Hepatocyte (in vitro differentiated cells): ENCODE results near the gene GNAZ.
"Not testable (repeated sequence)": the region's sequence is repeated elsewhere in the genome, so short reads cannot be mapped to it uniquely, and the experiment has no call there.

Experiments
- EZH2 ChIP-seq: fragments of 200-600 bp; sonication (generic); IDR thresholded peaks from 2 replicates; pipeline ENCODE4 v1.6.1; 2016; ENCODE audit warnings: antibody characterized with exemption, mild to moderate bottlenecking, borderline replicate concordance
- TF ChIP-seq, protein P1 (sequence below): fragments of 200-600 bp; sonication (generic); IDR thresholded peaks from 2 replicates; pipeline ENCODE4 v1.5.1; 2016; ENCODE audit warnings: antibody characterized with exemption, mild to moderate bottlenecking; ENCODE audit not compliant: poor library complexity

DNA sequence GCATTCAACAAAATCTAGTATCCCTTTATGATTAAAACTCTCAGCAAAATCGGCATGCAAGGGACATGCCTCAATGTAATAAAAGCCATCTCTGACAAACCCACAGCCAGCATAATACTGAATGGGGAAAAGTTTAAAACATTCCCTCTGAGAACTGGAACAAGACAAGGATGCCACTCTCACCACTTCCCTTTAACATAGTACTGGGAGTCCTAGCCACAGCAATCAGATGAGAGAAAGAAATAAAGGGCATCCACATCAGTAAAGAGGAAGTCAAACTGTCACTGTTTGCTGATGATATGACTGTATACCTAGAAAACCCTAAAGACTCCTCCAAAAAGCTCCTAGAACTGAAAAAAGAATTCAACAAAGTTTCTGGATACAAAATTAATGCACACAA is 19.8 kb upstream of the GNAZ start:
- TF ChIP-seq, protein P1, sequence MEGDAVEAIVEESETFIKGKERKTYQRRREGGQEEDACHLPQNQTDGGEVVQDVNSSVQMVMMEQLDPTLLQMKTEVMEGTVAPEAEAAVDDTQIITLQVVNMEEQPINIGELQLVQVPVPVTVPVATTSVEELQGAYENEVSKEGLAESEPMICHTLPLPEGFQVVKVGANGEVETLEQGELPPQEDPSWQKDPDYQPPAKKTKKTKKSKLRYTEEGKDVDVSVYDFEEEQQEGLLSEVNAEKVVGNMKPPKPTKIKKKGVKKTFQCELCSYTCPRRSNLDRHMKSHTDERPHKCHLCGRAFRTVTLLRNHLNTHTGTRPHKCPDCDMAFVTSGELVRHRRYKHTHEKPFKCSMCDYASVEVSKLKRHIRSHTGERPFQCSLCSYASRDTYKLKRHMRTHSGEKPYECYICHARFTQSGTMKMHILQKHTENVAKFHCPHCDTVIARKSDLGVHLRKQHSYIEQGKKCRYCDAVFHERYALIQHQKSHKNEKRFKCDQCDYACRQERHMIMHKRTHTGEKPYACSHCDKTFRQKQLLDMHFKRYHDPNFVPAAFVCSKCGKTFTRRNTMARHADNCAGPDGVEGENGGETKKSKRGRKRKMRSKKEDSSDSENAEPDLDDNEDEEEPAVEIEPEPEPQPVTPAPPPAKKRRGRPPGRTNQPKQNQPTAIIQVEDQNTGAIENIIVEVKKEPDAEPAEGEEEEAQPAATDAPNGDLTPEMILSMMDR = not testable (repeated sequence)
- TF ChIP-seq EZH2 = not testable (repeated sequence)
